Activated CD8-positive, alpha-beta memory T cell treated with anti-CD3 and anti-CD28 coated beads for 36 hours (primary cell): ENCODE measurements around the gene GH1. TPM values are rescaled to one million over a fixed set of nuclear protein-coding genes. Genes with fewer than 3 reads are reported as not detected.
"Not testable (repeated sequence)": the region's sequence is repeated elsewhere in the genome, so short reads cannot be mapped to it uniquely, and the experiment has no call there.

Source experiments
- CTCF ChIA-PET: fragments of 350-600 bp; sonication (Branson Sonifier 250); formaldehyde crosslinking; loops from one replicate; lab custom pipeline; 2021; ENCODE audit warnings: antibody characterized with exemption; lab: Charles Lee
- POLR2A ChIA-PET: fragments of 350-600 bp; sonication (Branson Sonifier 250); formaldehyde crosslinking; loops from one replicate; lab custom pipeline; 2021; ENCODE audit warnings: antibody characterized with exemption; lab: Charles Lee
- total RNA-seq, 2 experiments: library from RNA; stranded (reverse); gene quantifications; one replicate each; pipeline ENCODE4 v1.2.3, GENCODE V29; 2021

GH1 gene
- total RNA-seq, 2 experiments from 2014 or later: not detected

DNA sequence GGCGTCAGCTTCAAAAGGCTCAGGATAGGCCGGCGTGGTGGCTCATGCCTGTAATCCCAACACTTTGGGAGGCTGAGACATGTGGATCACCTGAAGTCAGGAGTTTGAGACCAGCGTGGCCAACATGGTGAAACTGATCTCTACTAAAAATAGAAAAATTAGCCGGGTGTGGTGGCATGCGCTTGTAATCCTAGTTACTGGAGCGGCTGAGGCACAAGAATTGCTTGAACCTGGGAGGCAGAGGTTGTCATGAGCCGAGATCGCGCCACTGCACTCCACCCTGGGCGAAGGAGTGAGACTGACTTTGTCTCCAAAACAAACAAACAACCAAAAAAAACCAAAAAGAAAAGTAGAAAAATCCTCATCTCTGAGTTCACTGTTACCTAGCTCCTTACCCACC is 33.5 kb downstream of the GH1 start:
- CTCF ChIA-PET, POLR2A ChIA-PET: not testable (repeated sequence)

DNA sequence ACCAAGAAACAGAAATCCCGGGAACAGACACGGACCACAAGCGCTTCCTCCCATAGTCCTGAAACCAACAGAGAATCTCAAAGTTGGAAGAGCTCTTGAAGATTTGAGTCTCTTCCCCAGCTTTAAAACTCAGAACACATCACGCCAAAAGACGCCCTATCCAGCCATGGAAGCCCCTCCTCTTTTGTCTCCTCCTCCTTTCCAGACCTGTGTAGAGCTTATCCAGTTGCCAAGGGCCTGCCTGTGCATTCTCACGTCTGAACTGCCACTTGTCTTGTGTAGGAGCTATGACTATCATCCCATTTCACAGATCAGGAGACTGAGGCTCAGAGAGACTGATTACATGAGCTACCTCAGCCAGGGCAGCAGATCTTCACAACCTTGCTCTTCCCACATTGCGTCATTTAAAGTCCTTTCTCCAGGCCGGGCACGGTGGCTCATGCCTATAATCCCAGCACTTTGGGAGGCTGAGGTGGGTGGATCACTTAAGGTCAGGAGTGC is 36.0 kb downstream of the GH1 start:
- POLR2A ChIA-PET: not testable (repeated sequence)

DNA sequence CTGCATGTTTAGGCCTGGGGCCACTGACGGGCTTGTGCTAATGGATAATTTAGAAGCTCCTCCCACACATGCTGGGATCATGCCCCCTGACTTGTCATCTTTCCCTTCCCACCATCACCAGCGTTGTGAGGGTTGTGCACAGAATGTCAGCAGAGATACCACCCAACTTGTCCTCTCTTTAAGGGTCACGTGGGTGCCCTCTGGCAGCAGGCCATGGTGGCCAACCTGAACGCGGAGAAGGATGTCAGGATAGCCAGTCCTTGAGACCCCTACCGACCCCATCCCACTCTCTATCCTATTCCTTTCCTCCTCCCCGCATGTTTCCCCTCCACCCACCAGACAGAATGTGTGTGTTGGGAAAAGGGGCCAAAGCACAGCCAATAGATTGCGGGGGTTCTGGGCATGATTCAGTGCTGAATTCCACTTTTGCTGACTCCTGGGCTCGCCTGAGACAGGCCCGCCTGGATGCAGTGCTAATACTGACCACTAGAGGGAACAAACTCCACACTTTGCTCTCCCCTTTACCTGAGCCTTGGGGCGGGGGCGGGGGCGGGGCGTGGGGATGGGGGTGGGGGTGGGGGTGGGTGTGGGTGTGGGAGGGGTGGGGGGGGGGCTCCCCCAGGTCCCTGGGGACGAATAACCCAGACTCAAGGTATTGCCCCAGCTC is 36.6 kb downstream of the GH1 start, which contains the start of gene GH2:
Gene GH2, minus strand, starts transcription at position 10 of the 667 bp plus-strand sequence. CDS start 143 bp downstream, outside the sequence.
- POLR2A ChIA-PET: no interaction called here
- CTCF ChIA-PET: interaction anchor here (1.4 kb wide), 1 partner anchor 29 kb away, joined by 7 read pairs; the partner anchor contains the start of gene CSHL1

More for the DNA sequence above, 36.0 kb downstream of the GH1 start:
- CTCF ChIA-PET: interaction anchor here (0.7 to 1.2 kb wide), 5 partner anchors 19 to 1449 kb away, joined by 3 to 4 read pairs (median 4); no protein-coding TSS in a partner anchor

DNA sequence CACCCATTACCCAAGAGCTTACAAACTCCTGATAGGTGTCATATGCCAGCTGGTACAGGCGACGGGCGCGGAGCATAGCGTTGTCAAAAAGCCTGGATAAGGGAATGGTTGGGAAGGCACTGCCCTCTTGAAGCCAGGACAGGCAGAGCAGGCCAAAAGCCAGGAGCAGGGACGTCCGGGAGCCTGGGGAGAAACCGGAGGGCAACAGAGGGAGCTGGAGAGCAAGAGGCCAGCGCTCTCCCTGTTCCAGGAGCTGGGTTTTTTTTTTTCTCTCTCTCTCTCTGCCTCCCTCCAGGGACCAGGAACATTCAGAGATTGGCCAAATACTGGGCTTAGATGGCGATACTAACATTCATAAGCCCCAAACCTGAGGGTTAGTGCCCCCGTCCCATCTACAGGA is 37.3 kb downstream of the GH1 start:
- CTCF ChIA-PET: interaction anchor here (1.4 kb wide), 1 partner anchor 30 kb away, joined by 7 read pairs; the partner anchor contains the start of gene CSHL1
- POLR2A ChIA-PET: not testable (repeated sequence)

DNA sequence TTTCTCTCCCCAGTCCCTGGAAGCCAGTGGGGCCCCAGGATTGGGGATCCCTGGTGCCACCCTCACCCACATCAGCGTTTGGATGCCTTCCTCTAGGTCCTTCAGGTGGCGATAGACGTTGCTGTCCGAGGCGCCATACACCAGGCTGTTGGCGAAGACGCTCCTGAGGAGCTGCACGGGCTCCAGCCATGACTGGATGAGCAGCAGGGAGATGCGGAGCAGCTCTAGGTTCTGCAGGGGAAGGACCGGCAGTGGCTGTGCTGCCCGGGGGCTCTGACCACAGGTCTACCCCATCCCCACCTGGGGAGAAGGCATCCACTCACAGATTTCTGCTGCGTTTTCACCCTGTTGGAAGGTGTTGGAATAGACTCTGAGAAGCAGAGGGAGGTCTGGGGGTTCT is 37.9 kb downstream of the GH1 start:
- ChIA-PET POLR2A (no interaction called here), CTCF (interaction anchor here (1.4 kb wide), 1 partner anchor 31 kb away, joined by 7 read pairs; the partner anchor contains the start of gene CSHL1)

DNA sequence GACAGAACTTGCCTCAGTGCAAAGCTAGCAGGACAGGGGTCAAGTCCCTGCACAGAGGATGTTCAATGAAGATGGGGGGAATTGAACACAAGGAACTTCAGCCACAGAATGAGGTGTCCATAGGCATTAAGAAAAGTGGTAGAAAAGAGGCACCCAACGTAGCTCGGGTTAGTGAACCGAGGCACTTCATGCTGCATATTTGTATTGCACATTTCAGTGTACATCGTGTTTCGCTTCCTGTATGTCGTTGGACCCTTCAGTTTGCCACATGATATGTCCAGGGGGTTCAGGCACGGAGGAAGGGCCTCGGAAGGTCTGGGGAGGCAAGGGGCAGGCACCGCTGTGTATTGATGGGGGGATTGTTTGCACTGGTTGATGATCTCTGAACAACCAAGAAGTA is 40.2 kb downstream of the GH1 start:
- POLR2A ChIA-PET, CTCF ChIA-PET: not testable (repeated sequence)

DNA sequence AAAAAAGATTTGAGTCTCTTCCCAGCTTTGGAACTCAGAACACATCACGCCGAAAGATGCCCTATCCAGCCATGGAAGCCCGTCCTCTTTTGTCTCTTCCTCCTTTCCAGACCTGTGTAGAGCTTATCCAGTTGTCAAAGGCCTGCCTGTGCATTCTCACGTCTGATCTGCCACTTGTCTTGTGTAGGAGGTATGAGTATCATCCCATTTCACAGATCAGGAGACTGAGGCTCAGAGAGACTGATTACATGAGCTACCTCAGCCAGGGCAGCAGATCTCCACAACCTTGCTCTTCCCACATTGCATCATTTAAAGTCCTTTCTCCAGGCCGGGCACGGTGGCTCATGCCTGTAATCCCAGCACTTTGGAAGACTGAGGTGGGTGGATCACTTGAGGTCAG is 43.9 kb downstream of the GH1 start:
- CTCF ChIA-PET, POLR2A ChIA-PET: not testable (repeated sequence)

DNA sequence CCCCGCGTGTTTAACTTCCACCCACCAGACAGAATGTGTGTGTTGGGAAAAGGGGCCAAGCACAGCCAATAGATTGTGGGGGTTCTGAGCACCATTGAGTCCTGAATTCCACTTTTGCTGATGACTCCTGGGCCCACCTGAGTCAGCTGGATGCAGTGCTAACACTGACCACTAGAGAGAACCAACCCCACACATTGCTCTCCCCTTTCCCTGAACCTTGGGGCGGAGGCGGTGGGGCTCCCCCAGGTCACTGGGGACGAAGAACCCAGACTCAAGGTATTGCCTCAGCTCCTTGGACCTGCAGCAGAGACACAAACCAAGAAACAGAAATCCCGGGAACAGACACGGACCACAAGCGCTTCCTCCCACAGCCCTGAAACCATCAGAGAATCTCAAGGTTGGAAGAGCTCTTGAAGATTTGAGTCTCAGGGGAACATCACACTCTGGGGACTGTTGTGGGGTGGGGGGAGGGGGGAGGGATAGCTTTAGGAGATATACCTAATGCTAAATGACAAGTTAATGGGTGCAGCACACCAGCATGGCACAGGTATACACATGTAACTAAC is 44.5 kb downstream of the GH1 start:
- POLR2A ChIA-PET, CTCF ChIA-PET: not testable (repeated sequence)

DNA sequence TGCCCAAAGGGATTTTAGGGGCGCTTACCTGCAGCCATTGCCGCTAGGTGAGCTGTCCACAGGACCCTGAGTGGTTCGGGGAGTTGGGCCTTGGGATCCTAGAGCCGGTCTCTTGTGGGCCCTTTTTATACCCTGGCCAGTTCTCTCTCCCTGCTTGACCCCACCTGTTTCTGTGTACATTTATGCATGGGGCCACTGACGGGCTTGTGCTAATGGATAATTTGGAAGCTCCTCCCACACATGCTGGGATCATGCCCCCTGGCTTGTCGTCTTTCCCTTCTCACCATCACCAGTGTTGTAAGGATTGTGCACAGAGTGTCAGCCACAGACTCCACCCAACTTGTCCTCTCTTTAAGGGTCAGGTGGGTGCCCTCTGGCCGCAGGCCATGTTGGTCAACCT is 45.1 kb downstream of the GH1 start, which contains the start of gene CSH2:
Gene CSH2, minus strand, starts transcription at position 101 of the 400 bp plus-strand sequence. Its CDS starts 63 bp downstream, at position 38.
- CTCF ChIA-PET, POLR2A ChIA-PET: not testable (repeated sequence)

DNA sequence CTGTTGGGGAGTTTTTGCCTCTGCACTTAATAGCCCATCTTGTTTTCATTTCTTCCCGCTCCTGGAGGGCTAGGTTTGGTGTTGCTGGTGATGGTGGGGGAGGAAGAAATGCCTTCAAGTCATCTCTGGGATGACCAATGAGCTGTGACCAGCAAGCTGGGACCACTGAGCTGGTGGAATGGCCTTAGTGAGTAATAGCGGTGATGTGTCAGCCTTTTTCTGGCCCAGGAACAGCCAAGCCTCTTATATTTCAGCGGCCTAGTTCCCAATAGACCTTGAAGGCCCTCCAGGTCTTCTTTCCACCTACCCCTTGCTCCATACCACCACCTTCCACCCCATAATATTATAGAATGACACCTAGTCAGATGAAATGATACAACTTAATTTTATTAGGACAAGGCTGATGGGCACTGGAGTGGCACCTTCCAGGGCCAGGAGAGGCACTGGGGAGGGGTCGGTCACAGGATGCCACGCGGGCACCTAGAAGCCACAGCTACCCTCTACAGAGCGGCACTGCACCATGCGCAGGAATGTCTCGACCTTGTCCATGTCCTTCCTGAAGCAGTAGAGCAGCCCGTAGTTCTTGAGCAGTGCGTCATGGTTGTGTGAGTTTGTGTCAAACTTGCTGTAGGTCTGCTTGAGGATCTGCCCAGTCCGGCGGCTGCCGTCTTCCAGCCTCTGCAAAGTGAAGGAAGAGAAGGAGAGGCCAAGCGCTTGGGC is 46.8 kb downstream of the GH1 start:
- POLR2A ChIA-PET, CTCF ChIA-PET: not testable (repeated sequence)

DNA sequence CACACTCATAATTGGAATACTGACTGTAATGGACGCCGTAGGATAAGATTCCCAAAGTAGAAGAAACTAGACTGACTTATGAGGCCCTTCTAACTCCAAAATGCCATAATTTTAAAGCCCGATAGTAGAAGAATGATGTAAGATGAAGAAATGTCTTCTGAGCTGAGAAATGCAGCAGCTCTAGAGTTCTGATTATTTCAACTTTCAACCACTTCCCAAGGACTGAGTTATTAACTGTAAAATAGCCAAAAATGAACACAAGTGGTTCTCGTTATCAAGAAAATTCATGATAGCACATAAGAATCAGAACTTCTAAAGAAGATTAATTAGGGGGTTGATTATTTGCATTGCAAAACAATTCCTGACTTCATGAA is 48.4 kb downstream of the GH1 start:
- POLR2A ChIA-PET, CTCF ChIA-PET: not testable (repeated sequence)

DNA sequence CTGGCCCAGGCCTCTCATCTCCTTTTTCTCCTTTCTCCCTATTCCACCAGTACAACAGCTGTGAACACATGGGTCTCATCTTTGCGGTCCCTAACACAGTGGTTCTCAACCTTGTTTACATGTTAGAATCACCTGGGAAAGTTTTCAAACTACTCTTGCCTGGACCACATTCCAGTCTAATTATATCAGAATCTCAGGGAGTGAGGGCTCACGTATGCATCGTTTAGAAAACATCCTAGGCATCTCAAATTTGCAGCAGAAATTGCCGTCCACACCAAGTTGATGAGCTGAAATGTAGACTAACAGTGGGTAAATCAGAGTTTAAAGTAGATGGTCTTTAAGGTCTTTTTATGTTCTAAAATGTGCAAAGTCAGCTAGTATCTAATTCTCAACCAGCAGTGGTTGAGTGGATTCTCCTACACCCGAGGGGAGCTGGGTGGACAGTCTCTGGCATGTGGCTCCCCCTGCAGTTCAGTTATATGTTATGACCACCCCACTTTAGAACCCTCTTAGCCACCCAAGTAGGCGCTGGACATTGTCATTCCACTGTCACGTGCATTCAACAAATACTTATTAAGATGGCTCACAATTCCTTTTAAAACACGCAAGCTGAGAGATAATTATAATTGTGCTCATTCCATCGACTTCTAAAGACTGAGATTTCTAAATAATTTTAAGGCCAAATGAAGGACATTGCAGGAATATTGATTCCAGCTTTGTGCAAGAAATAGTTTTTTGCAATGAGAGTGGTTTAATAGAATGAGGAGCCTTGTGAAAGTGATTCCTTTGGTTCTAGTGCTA is 48.9 kb downstream of the GH1 start:
- CTCF ChIA-PET: not testable (repeated sequence)

More for the DNA sequence above, 48.9 kb downstream of the GH1 start:
- POLR2A ChIA-PET: not testable (repeated sequence)

Other genes starting within 250 kb of the GH1 start
- gene LIMD2, start 218.7 kb downstream of the GH1 start, total RNA-seq: 100 to 1,000 TPM; 180 to 188 TPM
- gene STRADA, start 177.0 kb downstream of the GH1 start, total RNA-seq: 10 to 100 TPM; 47.5 to 48.2 TPM
- 10 to 100 TPM; 98.4 to 98.9 TPM for gene CCDC47, start 145.2 kb downstream of the GH1 start, total RNA-seq
- 100 to 1,000 TPM; 102 to 113 TPM for gene DDX42, start 144.7 kb downstream of the GH1 start, total RNA-seq
- gene PSMC5, start 91.4 kb downstream of the GH1 start, total RNA-seq: 100 to 1,000 TPM; 192 to 199 TPM
- 10 to 100 TPM; 95.2 to 96.8 TPM for gene FTSJ3, start 91.2 kb downstream of the GH1 start, total RNA-seq
- gene SMARCD2, start 76.2 kb downstream of the GH1 start, total RNA-seq: 10 to 100 TPM; 95.2 to 98.4 TPM
- not detected for gene CSH2, start 45.2 kb downstream of the GH1 start, total RNA-seq
- not detected for gene GH2, start 36.9 kb downstream of the GH1 start, total RNA-seq
- not detected for gene CSH1, start 22.3 kb downstream of the GH1 start, total RNA-seq
- not detected for gene CSHL1, start 7.6 kb downstream of the GH1 start, total RNA-seq
- gene CD79B, start 13.5 kb upstream of the GH1 start, total RNA-seq: 10 to 100 TPM; 23.4 to 23.9 TPM
- under 1 TPM; 0.11 to 0.27 TPM for gene SCN4A, start 54.1 kb upstream of the GH1 start, total RNA-seq
- gene PRR29, start 79.5 kb upstream of the GH1 start, total RNA-seq: under 1 TPM; 0.59 to 0.67 TPM
- gene ICAM2, start 101.8 kb upstream of the GH1 start, total RNA-seq: 10 to 100 TPM; 72.6 to 74.0 TPM
- 10 to 100 TPM; 15.9 to 18.5 TPM for gene ERN1, start 211.3 kb upstream of the GH1 start, total RNA-seq